Activated CD4-positive, CD25-positive, alpha-beta regulatory T cell (primary cell): ENCODE data around the gene CCNT2.
A peak's percentile ranks its signal among the peaks of the same experiment; 100 is the strongest.
"Not testable (repeated sequence)": the region's sequence is repeated elsewhere in the genome, so short reads cannot be mapped to it uniquely, and the experiment has no call there.

Experiments used
- DNase-seq, 4 experiments: peaks; one replicate each; lab custom pipeline; 2025; lab: John Stamatoyannopoulos, UW

Gene CCNT2

GRCh38 chr2:134975281-134976009, 56.8 kb downstream of the CCNT2 start:
- no peak for DNase-seq

- DNase-seq = no peak
Observed at GRCh38 chr2:134976074-134976702, 57.6 kb downstream of the CCNT2 start.

GRCh38 chr2:134977104-134977503, 58.5 kb downstream of the CCNT2 start:
- not testable (repeated sequence) for DNase-seq

GRCh38 chr2:134979221-134979620, 60.6 kb downstream of the CCNT2 start:
- DNase-seq = no peak

GRCh38 chr2:134980639-134981038, 62.0 kb downstream of the CCNT2 start:
- no peak for DNase-seq

GRCh38 chr2:134982603-134983002, 64.0 kb downstream of the CCNT2 start:
- DNase-seq = no peak

GRCh38 chr2:134985061-134985460, 66.4 kb downstream of the CCNT2 start:
- DNase-seq = no peak

GRCh38 chr2:134988994-134989605, 70.5 kb downstream of the CCNT2 start:
- no peak for DNase-seq

GRCh38 chr2:134999521-134999920, 80.9 kb downstream of the CCNT2 start:
- no peak for DNase-seq

GRCh38 chr2:135002836-135003235, 84.2 kb downstream of the CCNT2 start:
- DNase-seq = no peak

- DNase-seq = peak; percentile 15 to 53 (median 42)
Observed at GRCh38 chr2:135004005-135004746, 85.6 kb downstream of the CCNT2 start.

- DNase-seq = no peak
Observed at GRCh38 chr2:135005753-135006152, 87.1 kb downstream of the CCNT2 start.
